Midbrain (tissue), 1 donor: Measurements from ENCODE around the gene ABCB8.

ENCODE experiments used
- DNase-seq: peaks from one replicate; lab custom pipeline; 2025; lab: John Stamatoyannopoulos, UW

ABCB8 gene

GRCh38 chr7:151074817-151075661 is 46.8 kb downstream of the ABCB8 start:
- no peak for DNase-seq

- no peak for DNase-seq
Observed at GRCh38 chr7:151075662-151075971, 47.4 kb downstream of the ABCB8 start.

- no peak for DNase-seq
Observed at GRCh38 chr7:151075978-151076426, 47.8 kb downstream of the ABCB8 start.

GRCh38 chr7:151076863-151077704 is 48.8 kb downstream of the ABCB8 start:
- no peak for DNase-seq

GRCh38 chr7:151077705-151078232 is 49.5 kb downstream of the ABCB8 start:
- DNase-seq, result no peak

GRCh38 chr7:151078233-151079040 is 50.2 kb downstream of the ABCB8 start:
- DNase-seq, result no peak

- no peak for DNase-seq
Observed at GRCh38 chr7:151079199-151079910, 51.1 kb downstream of the ABCB8 start.

GRCh38 chr7:151080067-151080521 is 51.8 kb downstream of the ABCB8 start:
- DNase-seq, result no peak

GRCh38 chr7:151080522-151081169 is 52.4 kb downstream of the ABCB8 start, which contains the start of gene FASTK:
Gene FASTK (minus strand): TSS chr7:151080809. CDS start chr7:151080766, 43 bp downstream.
- DNase-seq, result peak; percentile 94

- no peak for DNase-seq
Observed at GRCh38 chr7:151081170-151082101, 53.2 kb downstream of the ABCB8 start.

GRCh38 chr7:151082141-151083070 is 54.2 kb downstream of the ABCB8 start:
- no peak for DNase-seq

- DNase-seq, result peak; percentile 55
Observed at GRCh38 chr7:151083071-151083823, 55.0 kb downstream of the ABCB8 start, which contains the start of gene TMUB1. Gene TMUB1 (minus strand): TSS chr7:151083493. CDS start chr7:151082563, 930 bp downstream.

GRCh38 chr7:151083824-151084160 is 55.5 kb downstream of the ABCB8 start:
- DNase-seq, result no peak

- DNase-seq, result no peak
Observed at GRCh38 chr7:151085329-151085690, 57.1 kb downstream of the ABCB8 start.

- peak; percentile 89 for DNase-seq
Observed at GRCh38 chr7:151085691-151086620, 57.7 kb downstream of the ABCB8 start, which contains the start of gene AGAP3. Gene AGAP3 (plus strand): TSS chr7:151086475. CDS start chr7:151086742, 267 bp downstream.

- DNase-seq, result no peak
Observed at GRCh38 chr7:151086802-151087244, 58.6 kb downstream of the ABCB8 start.
